GM19463 (cell line): ENCODE measurements around the gene BCO1.

Experiments
- ATAC-seq: cut with Tn5 transposase; IDR thresholded peaks from one replicate; pipeline ENCODE4 v1.9.1; 2021; ENCODE audit warnings: mild to moderate bottlenecking, moderate library complexity; ENCODE audit not compliant: unreplicated experiment

Gene BCO1

GRCh38 chr16:81231014-81231413 is 7.5 kb upstream of the BCO1 start:
- ATAC-seq, result no peak

- ATAC-seq, result no peak
These were observed 5.6 kb upstream of the BCO1 start for GRCh38 chr16:81232740-81233367.

- ATAC-seq, result no peak
These were observed 1.2 kb upstream of the BCO1 start for GRCh38 chr16:81237282-81237681.

- no peak for ATAC-seq
These were observed 570 bp upstream of the BCO1 start for GRCh38 chr16:81237942-81238295.

DNA sequence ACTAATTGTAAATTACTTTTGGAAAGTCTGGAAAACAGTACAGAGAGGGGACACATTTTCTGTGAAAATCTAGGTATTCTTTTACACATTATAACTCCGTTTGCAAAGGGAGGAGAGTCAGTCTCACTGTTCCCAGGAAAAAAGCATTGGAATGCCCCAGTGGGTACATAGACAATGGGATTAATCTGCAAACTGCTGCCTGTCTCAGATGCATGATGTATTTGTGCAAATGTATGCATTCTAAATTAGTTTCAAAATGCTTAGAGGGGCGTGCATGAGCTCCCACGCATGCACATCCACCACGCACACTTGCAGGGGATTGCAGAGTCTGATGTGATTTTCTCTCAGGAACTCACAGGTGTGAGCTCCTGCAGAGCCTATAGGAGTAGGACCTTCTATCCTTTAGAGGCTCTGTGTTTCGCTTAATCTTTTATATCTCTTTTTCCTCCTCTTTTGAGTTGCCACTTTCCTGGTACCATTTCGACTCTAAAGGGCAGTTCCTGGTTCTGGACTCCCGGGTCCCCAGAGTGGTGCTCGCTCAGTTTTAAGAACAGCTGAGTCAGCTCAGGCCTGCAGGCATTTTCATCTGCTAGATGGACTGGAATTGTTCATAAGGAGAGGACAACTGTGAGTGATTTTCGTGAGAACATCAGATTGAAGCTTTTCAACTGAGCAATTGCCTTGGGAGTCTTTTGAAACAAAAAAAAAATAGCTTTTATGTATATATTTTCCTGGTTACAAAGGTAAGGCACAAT is 1.1 kb downstream of the BCO1 start:
- no peak for ATAC-seq

- ATAC-seq, result no peak
These were observed 3.2 kb downstream of the BCO1 start for GRCh38 chr16:81241706-81242105.

DNA sequence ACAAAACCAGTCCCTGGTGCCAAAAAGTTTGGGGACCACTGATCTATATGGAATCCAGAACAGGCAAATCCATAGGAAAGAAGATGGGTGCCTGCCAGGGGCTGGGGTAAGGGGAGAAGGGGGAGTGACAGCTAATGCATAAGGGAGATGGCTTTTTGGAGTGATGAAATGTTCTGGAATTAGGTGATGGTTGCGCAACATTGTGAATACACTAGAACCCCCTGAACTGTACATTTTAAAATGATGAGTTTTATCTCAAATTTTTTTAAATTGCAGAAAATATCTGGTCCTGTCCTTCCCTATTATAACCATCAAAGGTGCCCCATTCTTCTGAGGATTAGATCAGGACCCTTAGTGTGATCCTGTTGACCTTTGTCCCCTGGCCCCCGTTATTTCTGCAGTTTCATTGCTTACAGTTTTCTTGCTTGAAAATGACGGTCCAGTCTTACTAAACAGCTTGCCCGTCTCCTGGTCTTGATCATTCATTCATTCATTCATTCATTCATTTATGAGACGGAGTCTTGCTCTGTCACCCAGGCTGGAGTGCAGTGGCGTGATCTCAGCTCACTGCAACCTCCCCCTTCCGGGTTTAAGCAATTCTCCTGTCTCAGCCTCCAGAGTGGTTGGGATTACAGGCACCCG is 4.6 kb downstream of the BCO1 start:
- no peak for ATAC-seq

DNA sequence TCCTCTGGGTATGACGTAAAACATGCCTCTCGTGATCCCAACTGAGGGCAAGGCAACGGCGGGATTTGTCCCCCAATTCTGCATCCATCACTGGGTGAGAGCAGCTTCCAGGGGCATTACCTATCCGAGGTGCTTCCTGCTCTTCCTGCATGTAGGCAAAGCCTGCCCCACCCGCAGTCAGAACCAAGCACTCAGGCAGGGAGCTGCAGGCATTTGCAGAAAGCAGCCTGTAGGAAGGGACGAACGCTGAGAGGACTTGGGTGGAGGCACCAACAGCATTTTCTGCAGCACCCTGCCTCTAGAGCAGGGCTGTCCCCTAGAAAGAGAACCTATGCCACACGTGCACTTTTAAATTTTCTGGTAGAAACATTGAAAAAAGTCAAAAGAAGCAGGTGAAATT is 5.5 kb downstream of the BCO1 start:
- no peak for ATAC-seq

DNA sequence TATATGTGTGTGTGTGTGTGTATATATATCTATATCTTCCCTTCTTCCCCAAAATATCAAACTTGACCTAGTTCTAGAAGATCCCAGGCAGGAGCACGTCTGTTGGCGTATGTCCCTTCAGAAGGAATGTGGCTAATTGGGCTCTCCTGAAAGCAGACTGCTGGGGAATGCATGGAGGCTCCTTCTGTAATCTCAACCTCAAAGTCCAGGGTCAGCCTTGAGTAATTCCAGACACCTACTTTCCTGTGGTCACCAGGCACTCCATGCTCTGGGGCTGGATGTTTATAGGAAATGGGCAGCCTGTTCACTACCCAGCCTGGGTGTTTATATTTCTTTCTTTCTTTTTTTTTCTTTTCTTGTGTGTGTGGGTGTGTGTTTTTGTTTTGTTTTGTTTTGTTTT is 13.4 kb downstream of the BCO1 start:
- ATAC-seq, result no peak

DNA sequence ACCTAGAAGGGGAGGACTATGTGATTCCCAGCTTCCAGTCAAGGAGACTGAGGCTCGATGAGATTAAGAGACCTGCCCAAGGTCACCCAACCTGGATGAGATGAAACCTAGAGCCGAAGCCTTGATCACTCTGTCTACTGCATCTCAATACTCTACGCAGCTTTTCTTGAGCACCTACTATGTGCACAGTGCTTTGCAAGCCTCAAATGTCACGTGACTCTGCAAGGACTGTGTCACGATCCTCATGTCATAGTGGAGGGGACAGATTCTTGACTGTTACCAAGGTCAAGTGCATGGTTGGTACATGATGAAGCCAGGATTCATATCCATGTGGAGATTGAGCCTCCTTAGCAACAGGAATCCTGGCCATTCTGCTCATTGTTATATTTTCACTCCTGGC is 14.7 kb downstream of the BCO1 start:
- no peak for ATAC-seq

GRCh38 chr16:81254922-81255526 is 16.5 kb downstream of the BCO1 start:
- no peak for ATAC-seq

- ATAC-seq, result no peak
These were observed 21.4 kb downstream of the BCO1 start for GRCh38 chr16:81259916-81260315.

DNA sequence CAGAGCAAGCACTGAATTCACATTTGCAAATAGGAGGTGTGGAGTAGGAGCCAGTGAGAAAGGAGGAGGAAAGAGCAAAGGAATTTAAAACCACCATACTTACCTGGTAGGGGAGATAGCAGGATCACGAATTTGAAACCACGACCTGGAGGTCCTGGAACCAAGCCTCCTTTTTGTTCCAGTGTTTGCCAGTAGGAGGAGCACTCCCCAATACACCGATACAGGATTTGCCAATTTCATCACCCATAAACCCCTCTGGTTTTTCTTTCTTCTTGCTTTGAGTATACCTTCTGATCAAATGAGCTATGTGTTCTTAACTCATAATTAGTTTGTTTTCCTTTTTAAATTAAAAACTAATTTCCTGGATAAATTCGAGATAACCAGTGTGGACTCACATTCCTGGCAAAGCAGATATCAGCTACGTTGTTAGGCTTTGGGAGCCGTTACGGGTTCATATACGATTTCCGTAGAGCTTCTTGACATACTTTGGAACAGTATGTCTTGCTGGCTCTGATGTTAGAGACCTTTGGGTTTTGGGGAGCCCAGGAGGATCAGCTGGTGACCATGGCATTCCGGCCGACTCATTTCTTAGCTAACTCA is 22.7 kb downstream of the BCO1 start:
- ATAC-seq, result no peak

- ATAC-seq, result no peak
These were observed 25.2 kb downstream of the BCO1 start for GRCh38 chr16:81263470-81264220.

- no peak for ATAC-seq
These were observed 25.9 kb downstream of the BCO1 start for GRCh38 chr16:81264386-81264785.

GRCh38 chr16:81265052-81265451 is 26.6 kb downstream of the BCO1 start:
- no peak for ATAC-seq

- ATAC-seq, result no peak
These were observed 27.4 kb downstream of the BCO1 start for GRCh38 chr16:81265658-81266451.

DNA sequence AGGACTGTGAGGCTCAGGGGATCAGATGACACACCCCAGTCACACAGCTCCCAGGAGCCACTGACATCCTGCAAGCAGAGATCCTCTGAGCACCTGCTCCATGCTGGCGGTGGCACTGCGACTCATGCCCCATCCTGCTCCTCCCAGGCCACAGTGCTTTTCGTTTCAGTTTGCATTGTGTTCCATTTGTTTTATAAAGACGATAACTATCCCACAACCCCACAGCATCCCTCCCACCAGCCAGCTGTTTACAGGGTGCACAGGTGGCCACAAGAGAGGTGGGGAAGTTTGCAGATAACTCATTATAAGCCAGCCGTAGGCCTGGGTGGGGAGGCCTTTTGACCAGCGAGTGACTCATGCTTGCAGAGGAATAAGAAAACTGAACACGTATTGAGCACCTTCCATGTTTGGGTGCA is 28.2 kb downstream of the BCO1 start:
- ATAC-seq, result peak; percentile 88

GRCh38 chr16:81268509-81268908 is 30.0 kb downstream of the BCO1 start:
- no peak for ATAC-seq
